Fibroblast of skin of abdomen (primary cell): ENCODE results near the gene KRTAP10-2. TPM values are rescaled to one million over a fixed set of nuclear protein-coding genes. Genes with fewer than 3 reads are reported as not detected.
"Not testable (repeated sequence)": the region's sequence is repeated elsewhere in the genome, so short reads cannot be mapped to it uniquely, and the experiment has no call there.

Experiments used
- DNase-seq: peaks from one replicate; pipeline ENCODE4 v3.0.0-alpha.2; 2013
- polyA plus RNA-seq, 2 experiments: library from polyadenylated mRNA; unstranded; fragments of 120-200 nt; gene quantifications; one replicate each; pipeline ENCODE4 v1.2.1, GENCODE V29; 2013; ENCODE audit not compliant: insufficient read length in 2 of 2

KRTAP10-2 gene, protein sequence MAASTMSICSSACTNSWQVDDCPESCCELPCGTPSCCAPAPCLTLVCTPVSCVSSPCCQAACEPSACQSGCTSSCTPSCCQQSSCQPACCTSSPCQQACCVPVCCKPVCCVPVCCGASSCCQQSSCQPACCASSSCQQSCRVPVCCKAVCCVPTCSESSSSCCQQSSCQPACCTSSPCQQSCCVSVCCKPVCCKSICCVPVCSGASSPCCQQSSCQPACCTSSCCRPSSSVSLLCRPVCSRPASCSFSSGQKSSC
- polyA plus RNA-seq (2013, experiment 1 of 2; ENCODE audit: insufficient read length): not detected
- polyA plus RNA-seq (2013, experiment 2 of 2; ENCODE audit: insufficient read length): not detected

DNA sequence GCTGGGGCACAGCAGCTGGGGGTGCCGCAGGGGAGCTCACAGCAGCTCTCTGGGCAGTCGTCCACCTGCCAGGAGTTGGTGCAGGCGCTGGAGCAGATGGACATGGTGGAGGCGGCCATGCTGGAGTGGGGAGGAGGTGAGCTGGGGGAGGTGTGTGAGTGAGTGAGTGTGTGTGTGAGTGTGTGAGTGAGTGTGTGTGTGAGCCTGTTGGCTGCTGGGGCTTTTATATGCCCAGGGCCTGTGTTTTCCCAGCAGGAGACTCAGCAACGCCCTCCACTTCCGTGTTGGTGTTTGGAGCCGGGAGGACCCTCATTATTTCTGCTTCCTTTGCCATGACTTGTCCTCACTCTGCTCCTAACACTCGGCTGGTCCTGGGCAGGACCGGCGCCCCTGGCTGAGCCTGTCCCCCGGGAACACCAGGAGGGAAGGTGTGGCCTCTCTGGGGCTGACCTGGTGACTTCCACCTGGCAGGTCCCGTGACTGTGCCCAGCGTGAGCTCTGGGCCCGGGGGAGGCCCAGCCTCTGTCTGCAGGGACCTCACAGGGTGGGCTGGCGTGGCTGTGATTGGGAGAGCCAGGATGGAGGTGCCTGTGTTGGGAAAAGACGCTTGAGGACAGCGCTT lies at the start of gene KRTAP10-2:
TSS of gene KRTAP10-2 (minus strand) at position 166 of the 622 bp plus-strand sequence. CDS start at position 119, 47 bp downstream.
- no peak for DNase-seq

DNA sequence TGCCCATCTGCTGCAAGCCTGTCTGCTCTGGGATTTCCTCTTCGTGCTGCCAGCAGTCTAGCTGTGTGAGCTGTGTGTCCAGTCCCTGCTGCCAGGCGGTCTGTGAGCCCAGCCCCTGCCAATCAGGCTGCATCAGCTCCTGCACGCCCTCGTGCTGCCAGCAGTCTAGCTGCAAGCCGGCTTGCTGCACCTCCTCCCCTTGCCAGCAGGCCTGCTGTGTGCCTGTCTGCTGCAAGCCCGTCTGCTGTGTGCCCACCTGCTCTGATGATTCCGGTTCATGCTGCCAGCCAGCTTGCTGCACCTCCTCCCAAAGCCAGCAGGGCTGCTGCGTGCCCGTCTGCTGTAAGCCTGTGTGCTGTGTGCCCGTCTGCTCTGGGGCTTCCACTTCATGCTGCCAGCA lies 49.8 kb upstream of the KRTAP10-2 start:
- DNase-seq: not testable (repeated sequence)

DNA sequence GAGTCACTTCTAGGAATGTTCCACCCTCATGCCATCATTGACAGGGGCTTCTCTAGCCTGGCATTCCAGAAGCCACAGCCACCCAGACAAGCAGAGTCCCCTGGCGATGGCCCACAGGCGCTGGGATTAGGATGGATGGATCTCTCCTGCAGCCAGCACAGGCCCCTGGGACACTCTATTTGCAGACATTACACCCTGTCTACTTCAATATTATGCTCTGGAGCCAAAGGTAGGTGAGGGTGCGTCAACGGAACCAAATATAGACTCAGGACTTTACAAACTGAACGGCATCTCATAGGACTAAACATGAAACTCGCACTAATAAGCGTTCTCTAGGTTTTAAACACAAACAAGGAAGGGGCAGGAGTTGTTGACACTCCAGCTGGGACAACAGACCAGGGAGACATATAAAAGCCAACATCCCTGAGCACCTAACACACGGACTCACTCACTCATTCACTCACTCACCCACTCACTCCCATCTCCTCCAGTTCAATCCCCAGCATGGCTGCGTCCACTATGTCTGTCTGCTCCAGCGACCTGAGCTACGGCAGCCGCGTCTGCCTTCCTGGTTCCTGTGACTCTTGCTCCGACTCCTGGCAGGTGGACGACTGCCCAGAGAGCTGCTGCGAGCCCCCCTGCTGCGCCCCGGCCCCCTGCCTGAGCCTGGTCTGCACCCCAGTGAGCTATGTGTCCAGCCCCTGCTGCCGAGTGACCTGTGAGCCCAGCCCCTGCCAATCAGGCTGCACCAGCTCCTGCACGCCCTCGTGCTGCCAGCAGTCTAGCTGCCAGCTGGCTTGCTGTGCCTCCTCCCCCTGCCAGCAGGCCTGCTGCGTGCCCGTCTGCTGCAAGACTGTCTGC lies 49.0 kb upstream of the KRTAP10-2 start, which contains the start of gene KRTAP10-7:
TSS of gene KRTAP10-7 (plus strand) at position 480 of the 861 bp plus-strand sequence. CDS start at position 505, 25 bp downstream.
- DNase-seq: not testable (repeated sequence)

DNA sequence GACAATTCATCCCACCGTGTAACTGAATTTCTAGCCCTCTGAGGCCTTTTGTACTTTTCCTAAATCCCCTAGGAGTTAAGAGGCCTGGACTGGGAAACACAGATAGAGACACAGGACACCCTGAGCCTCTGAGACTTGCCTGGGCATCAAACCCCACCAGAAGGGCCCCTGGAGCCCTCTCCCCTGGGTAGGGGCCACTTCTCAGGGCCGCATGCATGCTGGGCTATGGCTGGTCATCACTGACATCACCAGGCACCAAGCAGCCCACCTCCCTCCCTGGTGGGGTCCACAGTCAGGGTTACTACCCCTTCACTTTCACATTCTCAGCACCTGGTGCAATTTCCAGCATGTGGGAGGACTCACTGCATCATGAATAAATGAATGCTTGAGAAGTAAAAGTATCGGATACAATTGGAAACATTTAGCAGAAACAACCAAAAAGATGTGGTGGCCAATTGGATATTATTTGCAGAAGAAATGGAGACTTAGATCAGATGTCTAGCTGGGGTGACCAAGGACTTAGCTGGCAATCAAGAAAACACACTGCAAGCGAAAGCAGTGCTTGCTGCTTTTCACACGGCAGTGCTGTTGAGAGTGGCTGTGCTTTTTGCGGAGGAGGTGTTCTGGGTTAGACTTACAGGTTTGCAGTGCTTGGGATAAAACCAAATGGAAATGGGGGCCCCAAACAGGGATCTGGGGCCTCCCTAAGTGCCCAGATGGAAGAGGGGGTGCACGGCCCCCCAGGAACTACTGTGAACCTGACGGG lies 48.1 kb upstream of the KRTAP10-2 start:
- DNase-seq: no peak

DNA sequence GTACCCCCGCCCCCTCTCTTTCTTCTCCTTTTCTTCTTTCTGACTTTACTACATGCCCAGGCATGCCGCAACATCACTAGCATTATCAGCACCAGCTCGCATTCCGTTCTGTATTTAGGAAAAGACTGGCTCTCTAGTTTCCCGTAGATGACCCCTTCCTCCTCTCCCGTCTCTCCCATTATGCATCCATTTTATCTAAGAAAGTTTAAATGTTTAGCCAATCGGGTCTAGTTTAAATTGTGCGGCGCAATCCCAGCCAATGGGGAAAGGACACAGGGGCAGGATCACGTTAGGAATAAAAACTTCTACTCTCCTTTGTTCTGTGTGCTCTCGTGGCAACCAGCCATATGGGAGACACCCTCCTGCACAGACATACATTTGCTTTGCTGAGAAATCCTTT lies 46.8 kb upstream of the KRTAP10-2 start:
- no peak for DNase-seq

DNA sequence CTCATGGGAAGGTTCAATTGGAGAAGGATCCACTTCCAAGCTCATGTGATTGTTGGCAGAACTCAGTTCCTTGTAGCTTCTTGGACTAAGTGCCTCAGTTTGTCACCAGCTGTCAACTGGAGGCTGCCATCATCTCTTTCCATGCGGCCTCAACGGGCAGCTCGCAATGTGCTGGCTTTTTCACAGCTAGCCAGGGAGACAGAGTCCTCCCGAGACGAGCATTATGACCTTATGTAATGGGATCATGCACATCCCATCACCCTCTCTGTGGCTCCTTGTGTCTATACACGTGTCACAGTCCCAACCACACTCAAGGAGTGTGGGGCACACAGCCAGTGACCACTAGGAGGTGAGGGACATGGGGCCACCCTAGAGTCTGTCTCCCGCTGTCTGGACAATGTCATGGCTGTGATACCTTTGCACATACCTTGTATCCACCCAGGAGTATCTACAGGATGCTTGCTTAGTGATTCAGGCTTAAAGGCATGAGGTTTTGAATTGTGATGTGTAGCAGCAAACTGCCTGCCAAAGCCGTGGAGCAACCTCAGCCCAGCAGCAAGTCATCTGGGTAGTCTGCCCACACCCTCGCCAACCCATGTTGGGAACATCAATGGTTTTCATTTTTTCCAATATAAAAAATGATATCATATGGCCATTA lies 44.9 kb upstream of the KRTAP10-2 start:
- DNase-seq: no peak

DNA sequence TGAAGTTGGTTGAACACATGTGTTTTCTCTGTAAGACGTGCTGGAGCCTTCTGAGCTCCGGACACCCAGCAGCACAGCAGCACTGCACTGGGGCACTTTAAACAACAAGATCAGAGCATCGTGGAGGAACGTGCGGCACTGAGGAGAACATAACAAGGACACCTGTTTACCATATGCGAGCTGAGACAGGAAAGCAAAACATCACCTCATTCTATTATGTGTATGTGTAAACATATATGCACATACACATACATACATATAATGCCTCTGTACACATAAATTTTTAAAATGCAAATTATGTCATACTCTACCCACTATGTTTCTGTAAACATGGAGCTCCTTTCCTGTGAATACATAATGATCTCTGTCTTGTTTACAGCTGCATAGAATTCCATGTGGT lies 44.2 kb upstream of the KRTAP10-2 start:
- no peak for DNase-seq

DNA sequence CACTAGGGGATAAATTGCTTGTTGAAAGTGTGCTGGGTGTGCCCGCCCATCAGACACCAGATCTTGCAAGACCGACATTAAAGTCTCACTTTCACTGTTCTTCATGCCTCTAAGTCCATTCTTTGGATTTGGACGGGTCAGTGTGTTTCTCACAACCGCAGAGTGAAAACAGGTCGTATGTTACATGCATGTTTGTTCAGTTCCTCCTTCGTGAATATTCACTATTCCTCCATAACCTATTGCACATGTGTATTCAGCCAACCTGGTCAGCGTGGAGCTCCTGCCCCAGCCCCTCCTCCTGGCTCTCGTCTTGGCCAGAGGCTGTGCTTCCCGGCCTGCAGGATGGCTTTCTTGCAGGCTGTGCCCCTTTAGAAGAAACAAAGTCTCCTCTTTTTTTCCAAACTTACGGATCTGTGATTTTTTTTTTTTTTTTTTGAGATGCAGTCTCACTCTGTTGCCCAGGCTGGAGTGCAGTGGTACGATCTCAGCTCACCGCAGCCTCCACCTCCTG lies 43.2 kb upstream of the KRTAP10-2 start:
- DNase-seq: no peak

DNA sequence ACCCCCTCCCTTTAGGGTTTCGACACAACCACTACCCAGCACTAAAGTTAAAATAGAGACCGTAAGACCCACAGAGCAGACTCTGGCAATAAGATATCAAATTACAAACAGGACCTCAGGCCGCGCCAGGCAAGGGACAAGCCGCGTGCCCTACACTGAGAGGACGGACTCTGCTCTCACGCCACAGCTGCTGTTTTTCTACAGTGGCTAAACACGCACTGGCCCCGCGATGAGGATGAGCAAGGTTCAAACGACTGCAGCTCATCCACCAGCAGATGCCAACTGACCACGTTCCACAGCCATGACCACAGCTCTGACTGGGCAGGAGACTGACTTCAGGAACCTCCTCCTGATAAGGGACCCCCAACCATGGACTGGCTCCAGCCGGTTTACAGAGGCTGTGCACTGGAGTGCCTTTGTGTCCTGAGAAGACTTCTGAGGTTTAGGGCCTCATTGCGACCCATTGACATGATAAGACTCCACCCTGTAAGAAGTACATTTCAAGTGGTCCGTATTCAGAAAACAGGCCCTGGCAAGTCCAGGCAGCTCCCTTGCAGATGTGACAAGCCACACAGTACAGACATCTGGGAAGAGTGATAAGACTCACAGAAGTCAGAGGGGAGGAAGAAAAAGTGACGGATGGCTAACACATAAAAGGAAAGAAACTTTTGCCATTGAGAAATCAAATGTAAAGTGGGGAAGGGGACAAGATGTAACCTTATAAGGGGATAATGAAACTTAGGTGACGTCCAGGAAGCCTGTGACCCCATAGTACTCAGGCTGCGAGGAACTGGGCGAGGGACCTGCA lies 42.5 kb upstream of the KRTAP10-2 start:
- DNase-seq: no peak

DNA sequence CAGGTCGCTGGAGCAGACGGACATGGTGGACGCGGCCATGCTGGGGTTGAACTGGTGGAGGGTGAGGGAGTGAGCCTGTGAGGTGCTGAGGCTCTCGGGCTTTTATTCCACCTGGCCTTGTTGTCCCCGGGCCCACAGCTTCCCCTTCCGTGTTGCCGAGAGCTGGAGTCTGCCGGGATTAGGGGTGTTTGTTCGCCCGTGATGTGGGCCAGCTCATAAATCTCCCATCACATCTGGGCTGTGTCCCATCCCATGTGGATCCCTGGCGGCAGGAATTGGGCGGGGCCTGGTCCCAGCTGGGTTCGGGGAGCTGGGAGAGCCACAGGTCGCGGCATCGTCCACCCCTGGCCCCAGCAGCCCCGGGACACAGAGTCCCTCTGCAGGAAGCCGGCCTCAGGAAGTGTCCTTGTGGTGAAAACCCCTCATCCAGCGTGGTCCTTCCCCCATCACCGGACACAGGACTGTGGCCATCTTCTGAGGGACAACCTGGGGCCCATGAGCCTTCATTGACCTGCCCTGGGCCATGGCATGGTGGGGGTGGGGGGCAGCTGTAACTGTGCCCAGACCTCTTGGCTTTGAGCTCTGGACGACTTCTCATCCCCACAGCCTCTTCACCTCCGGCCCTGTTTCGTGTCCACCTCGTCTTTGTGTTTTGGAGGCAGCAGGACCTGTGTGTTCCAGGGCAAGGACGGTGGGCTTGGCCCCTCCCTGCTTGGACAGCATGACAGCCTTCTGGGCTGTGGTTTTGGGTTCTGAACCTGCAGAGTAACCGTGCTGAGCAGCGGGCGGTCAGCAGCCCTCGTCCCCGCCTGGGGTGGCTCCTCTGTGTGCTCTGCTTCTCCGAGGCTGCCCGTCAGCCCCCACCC lies 41.4 kb upstream of the KRTAP10-2 start, which contains the start of gene KRTAP10-6:
TSS of gene KRTAP10-6 (minus strand) at position 60 of the 866 bp plus-strand sequence. CDS start at position 39, 21 bp downstream.
- no peak for DNase-seq

DNA sequence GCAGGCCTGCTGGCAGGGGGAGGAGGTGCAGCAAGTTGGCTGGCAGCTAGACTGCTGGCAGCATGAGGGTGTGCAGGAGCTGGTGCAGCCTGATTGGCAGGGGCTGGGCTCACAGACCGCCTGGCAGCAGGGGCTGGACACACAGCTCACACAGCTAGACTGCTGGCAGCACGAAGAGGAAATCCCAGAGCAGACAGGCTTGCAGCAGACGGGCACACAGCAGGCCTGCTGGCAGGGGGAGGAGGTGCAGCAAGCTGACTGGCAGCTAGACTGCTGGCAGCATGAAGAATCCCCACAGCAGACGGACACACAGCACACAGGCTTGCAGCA lies 40.5 kb upstream of the KRTAP10-2 start:
- not testable (repeated sequence) for DNase-seq

DNA sequence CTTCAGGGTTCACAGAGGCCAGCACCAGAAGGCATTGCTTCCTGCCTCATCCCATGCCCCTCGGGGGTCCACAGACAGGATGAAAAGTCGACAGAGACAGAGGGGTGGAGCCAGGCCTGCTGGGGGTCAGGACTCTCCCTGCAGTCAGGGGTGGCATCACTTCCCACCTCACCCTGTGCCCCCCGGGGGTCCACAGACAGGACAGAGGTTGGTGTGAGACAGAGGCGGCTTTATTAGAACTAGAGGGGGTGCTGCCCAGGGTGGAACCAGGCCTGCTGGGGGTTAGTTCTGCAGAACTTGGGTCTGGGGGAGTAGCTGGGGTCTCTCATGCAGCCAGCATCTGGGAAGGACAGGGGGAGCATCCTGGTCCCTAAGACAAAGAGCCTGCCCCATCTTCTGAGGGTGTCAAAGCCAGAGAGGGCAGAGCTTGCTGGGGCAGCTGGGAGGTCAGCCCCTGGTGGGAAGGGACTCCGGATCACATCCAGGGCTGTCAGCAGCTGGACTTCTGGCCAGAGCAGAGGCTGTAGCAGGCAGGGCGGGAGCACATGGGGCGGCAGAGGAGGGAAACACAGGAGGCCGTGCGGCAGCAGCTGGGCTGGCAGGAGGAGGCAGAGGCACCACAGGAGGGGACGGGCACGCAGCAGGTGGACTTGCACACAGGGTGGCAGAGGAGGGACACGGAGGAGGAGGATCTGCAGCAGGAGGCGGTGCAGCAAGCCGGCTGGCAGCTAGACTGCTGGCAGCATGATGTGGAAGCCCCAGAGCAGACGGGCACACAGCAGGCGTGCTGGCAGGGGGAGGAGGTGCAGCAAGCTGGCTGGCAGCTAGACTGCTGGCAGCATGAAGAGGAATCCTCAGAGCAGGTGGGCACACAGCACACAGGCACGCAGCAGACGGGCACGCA lies 39.8 kb upstream of the KRTAP10-2 start:
- DNase-seq: not testable (repeated sequence)

DNA sequence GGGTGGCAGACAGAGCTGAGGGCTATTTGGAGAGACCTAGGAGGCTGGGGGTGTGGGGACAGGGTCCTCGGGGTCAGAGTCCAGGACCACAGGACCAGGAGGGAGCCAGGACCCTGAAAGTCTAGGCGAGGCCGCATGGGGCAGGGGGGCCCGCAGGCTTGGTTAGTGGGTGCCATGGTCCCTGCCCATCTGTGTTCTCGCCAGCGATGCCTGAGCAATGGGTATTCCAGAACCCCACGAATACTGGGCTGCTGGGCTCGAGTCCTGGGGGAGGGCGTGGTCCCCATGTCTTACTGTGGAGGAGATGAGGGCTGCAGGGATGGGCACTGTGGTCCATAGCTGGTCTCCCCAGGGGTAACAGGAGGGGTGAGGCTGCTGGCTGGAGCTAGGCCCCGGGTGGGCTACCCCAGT lies 39.0 kb upstream of the KRTAP10-2 start:
- DNase-seq: no peak

DNA sequence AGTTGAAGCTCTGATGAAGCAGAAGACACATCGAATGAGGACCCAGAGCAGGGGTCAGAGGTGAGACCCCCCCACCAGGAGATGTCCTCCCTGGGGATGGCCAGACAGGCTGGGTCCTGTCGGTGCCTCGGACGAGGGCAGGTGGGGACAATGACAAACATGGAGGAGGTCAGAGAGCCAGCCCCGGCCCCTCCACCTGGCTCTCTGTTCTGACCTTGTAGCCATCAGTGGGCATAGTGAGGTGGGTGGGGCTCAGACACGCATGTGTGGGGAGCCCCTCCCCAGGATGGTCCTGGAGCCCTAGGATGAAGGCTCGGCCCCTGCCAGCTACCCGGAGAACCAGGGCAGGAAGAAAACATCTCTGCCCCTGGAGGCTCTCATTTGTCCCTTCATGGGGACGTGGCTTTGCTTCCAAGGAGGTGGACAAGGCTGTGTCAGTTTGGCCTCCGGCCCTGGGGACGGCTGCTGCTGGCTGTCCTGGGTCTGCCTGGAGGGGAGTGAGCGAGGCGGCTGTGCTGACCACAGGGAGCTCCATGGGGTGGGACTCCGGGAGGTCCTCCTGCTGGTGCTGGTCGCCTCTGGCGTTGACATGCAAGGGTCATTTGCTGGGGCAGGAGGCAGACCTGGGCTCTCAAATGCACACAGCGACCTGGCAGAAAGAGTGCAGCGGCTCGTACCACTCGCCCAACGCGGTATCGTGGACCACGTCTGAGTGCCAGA lies 38.4 kb upstream of the KRTAP10-2 start:
- no peak for DNase-seq

DNA sequence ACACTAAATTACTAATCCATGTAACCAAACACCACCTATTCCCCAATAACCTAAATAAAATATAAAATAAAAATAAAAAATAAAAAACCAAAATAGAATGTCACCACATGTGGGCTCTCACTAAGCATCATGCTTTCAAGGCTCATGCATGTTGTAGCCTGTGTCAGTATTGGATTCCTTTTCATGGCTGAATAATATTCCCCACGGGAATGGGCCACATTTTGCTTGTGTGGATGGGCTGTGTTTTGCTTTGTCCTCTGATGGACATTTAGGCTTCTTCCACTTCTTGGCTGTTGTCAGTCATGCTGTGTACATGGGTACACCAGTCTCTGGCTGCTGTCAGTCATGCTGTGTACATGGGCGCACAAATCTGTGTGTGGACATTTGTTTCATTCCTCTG lies 37.8 kb upstream of the KRTAP10-2 start:
- no peak for DNase-seq

DNA sequence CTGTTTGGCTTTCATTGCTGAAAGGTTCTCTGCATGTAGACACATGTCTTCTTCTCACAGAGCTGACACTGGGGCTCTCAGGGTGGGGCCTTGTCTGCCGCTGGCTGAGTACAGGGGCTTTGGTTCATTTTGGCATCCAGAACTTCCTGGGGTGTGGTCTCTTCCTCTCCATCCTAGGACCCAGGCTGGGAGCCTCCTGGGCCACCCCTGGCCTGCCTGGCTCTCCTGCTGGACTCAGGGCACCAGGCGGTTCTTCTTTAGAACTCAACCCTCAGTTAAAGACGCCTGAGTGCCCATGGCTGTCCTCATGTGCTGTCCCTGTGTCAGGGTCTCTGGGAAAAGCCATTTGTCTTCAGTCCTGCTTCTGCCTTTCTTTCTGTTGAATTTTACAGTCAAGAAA lies 34.6 kb upstream of the KRTAP10-2 start:
- DNase-seq: no peak

DNA sequence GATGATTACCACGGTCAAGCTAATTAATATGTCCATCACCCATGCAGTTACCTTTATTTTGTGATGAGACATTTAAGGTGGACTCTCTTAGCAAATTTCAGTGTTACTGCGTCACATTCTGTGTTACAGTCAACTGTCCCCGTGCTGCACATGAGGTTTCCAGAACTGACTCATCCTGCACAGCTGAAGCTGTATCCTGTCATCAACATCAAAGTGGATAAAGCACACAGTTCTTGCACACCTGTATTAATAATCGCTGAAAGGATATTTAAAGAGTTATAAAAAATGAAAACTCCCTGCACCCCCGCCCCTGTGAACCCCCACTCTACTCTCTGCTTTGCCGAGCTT lies 32.5 kb upstream of the KRTAP10-2 start:
- no peak for DNase-seq
